ENCODE data around the gene GPAM.

GRCh38 chr10:112231602-112232400, 48.2 kb upstream of the GPAM start:
- TF ChIP-seq POU2F2 (IDR thresholded peaks at IDR 0.05; ENCODE audit: low read depth, low read length) (no peak), POLR2A (IDR thresholded peaks at IDR 0.05; ENCODE audit: low read depth, low read length) (no peak), POLR2AphosphoS5 (IDR thresholded peaks at IDR 0.05; ENCODE audit: low read depth, low read length) (no peak), TAF1 (IDR thresholded peaks at IDR 0.05; ENCODE audit: low read depth, low read length) (no peak)
